HuH-7 (cell line): Measurements from ENCODE around the gene SORT1.
"Not testable (repeated sequence)": the region's sequence is repeated elsewhere in the genome, so short reads cannot be mapped to it uniquely, and the experiment has no call there.

Source experiments
- DNase-seq: peaks from one replicate; pipeline ENCODE4 v3.0.0; 2011; ENCODE audit warnings: low spot score

Gene SORT1

DNA sequence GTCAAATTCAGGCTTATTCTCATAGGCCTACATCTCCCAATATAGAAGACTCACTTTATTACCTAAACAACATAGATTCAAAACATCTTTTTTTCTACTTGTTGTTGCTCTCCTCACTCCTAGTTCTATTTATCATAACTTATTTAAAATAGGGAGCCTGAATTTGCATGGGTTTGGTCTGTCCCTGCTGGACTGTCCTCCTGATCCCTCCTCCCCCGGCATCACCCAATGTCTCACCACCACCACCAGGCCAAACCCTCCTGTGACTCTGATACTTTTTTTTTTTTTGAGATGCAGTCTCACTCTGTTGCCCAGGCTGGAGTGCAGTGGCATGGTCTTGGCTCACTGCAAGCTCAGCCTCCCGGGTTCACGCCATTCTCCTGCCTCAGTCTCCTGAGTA lies 59.1 kb downstream of the SORT1 start:
- no peak for DNase-seq

- DNase-seq: no peak
Measured at GRCh38 chr1:109338091-109338490, 59.6 kb downstream of the SORT1 start.

DNA sequence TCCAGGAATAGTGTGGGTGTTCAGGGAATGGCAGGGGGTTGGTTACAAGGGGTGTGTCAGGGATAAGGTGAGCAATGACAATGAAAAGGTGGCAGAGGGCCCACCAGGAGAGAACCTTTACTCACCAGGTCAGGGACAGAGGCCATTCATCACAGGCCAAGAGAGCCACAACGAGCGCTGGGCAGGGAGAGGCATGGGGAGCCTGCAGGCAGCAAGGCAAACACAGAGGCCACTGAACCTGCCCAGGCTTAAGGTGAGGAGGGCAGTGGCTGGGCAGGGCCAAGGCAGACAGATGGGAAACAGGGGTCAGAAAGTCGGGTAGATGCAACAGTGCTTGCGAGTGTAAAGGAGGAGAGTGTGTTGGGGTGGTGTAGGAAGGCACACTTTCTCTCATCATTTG lies 62.6 kb downstream of the SORT1 start:
- DNase-seq: no peak

DNA sequence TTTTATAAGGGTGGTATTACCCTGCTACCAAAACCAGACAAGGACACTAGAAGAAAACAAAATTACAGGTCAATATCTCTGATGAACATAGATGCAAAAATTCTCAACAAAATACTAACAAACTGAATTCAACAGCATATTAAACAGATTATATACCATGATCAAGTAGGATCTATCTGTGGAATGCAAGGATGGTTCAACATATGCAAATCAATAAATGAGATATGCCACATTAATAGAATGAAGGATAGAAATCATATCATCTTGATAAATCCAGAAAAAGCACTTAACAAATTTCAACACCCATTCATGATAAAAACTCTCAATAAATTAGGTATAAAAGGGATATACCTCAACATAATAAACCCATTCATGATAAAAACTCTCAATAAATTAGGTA lies 66.6 kb downstream of the SORT1 start:
- DNase-seq: no peak

DNA sequence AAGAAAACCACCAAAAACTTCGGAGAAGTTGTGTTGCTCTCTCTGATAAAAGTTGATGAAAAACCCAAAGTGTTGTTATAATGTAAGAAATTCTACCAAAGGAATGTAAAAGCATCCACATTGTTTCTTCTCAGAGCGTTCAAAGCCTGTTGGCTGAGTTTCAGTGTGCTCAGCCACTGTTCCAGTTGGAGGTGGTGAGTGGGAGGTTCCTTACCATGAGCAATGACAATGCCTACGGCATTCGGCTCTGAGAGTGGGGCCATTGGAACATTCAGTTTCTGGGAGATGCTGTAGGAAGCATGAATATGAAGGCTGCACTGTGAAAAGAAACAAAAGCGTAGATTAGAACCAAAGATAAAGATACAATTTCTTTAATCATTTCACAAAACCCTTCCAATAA lies 70.4 kb downstream of the SORT1 start:
- no peak for DNase-seq

GRCh38 chr1:109322974-109323373 lies 74.7 kb downstream of the SORT1 start:
- no peak for DNase-seq

DNA sequence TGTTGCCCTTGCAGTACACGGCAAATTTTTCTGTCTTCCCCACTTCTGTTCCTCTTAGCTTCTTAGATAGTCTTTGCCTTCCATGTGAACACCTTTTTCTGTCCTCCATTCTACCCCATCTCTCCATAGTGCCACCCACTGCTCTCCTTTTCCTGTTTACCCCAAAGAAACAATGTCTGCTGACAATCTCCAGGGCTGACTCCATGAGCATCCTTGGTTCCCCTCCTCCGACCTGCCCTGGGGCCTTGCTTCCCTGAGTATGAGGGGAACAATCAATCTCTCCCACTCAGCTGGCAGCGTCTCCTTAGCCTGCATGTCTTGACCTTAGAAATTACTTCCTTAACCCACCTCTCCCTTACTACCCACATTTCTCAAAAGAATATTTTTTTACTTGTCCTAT lies 78.6 kb downstream of the SORT1 start:
- no peak for DNase-seq

DNA sequence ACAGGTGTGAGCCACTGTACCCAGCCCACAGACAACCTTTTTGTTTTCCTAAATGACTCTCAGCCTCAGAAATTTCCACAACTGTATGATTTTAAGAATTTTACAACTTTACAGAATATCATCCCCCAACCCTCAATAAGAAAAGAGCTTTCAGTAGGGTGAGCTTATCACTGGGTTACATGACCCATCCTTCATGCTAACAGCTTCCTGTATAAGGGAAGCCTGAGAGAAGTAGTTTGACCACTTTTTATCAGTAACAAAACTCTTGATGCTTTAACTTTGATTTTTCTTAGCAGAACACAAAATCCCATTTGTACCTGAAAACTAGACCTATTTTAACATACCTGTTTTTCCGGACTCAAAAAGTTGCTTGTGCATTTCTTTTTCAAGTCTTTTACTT lies 81.2 kb downstream of the SORT1 start:
- DNase-seq: no peak

DNA sequence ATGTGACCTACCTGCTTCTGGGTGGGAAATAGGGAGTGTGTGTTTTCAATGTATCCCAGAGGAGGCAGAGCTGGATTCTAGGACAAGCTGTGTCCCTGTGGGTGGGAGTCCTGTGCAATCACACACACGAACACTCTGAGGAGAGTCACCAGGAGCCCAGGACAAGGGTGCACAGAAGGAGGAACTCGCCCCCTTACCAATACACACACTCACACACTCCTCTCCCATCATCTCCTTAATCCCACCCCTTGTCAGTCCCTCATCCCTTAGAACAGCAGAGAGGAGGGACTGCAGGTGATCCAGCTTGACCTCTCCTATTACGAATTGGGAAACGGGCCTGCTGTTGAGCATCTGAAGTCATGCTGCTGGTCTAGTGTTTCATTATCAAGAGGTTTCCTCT lies 82.4 kb downstream of the SORT1 start:
- DNase-seq: no peak

DNA sequence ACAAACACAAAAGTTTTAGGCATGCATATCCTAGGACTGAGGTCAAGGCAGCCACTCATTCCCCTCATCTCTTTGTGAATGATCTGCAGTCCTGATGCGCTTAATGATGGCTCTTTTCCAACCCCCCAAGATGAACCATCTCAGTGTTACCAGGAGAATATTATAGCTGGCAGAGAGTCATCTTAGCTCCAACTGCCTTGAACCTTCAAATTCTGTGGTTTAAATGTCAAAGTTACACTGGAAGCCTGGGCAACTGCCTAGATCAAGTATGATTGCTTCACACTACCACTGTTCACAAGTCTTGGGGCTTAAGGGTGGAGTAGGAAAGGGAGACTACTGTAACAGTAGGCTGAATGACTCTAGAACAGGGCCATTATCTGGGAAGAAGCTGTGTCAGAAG lies 82.9 kb downstream of the SORT1 start:
- no peak for DNase-seq

DNA sequence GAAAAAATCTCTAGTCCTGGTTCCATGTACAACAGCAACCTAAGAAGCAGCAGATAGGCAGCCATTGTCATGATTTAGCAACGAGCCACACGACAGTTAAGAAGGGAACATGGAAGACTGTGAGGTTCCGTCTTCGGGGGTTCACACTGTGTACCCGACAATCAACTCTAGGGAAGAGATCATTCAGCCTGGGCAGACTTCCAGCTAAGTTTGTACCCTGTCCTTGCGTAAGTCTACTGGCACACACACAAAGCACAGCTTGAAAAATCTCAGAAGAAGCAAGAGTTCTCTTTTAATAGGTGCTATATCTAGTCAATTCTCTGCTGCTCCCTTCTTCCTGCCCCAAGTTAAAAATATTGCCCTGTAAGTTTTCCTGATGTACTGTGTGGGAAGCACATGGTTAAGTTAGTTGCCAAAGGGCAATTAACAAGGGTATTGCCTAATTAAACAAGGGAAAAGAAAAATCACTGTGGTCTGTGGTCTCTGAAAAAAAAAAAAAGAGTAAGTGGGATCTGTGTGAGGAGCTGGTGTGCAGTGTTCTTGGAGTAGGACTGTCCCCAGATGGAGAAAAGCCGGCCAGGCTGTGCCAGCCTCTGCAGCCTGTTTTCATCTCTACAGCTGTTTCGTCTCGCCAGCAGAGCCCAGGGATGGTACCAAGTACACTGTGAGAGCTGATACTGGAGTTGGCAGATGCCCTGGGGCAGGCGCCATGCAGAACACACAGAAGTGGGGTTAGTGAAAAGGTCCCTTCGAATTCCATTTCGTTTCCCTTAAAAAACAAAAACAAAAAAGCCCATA lies 84.5 kb downstream of the SORT1 start:
- no peak for DNase-seq

GRCh38 chr1:109312246-109312645 lies 85.5 kb downstream of the SORT1 start:
- DNase-seq: no peak

- no peak for DNase-seq
Measured at GRCh38 chr1:109309347-109309746, 88.4 kb downstream of the SORT1 start.

DNA sequence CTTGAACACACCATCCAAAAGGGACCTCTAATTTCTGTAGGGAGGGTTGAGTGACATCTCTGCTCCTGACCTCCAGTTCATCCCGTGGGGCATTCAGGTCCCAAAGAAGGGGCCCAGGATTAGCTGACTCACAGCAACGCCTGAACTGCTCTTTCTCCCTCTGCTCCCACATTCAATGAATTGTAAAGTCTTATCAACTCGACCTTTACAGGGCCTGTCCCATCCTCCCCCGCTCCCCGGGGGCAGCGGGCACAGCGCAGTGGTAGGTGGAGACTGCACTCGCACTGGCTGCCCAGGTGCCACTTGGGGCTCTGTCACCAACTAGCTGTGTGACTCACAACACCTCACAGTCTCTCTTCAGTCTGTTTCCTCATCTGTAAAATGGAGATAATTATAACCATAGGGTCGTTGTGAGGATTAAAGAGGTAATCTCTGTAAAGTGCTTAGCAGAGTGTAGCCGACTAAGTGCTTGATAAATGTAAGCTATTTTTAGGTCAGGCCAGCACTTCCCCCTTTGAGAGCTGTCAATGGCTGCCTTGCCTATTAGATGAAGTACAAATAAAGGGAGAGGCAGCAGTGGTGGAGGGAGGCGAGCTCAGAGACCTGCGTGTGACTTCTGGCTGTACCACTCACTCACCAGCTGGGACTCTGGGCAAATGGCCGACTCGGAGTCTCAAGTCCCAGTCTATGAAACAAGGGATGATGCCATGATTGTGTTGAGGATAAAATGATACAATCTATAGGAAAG lies 90.3 kb downstream of the SORT1 start:
- DNase-seq: no peak

- no peak for DNase-seq
Measured at GRCh38 chr1:109306832-109307273, 90.9 kb downstream of the SORT1 start, which contains the start of gene MYBPHL. MYBPHL (minus strand) TSS chr1:109307011; CDS start chr1:109306991, 20 bp downstream.

- DNase-seq: not testable (repeated sequence)
Measured at GRCh38 chr1:109305991-109306390, 91.7 kb downstream of the SORT1 start.

- no peak for DNase-seq
Measured at GRCh38 chr1:109304226-109304920, 93.3 kb downstream of the SORT1 start.

DNA sequence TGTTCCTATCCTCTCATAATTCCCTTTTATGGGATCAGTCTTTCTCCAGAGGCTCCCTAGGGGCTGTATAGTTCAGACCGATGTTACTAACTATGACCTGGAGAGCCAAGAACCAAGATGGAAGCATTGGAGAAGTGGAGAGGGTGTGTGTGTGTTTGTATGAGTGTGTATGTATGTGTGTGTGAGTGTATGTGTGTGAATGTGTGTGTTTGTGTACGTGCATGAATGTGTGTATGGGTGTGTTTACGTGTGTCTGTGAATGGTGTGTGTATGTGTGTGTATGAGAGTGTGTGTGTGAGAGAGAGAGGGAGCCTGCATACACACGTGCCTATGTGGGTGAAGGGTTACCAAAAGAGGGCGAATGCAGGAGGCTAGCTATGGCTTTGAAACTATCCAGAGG lies 95.8 kb downstream of the SORT1 start:
- DNase-seq: no peak

GRCh38 chr1:109300650-109301151 lies 97.0 kb downstream of the SORT1 start:
- DNase-seq: no peak

DNA sequence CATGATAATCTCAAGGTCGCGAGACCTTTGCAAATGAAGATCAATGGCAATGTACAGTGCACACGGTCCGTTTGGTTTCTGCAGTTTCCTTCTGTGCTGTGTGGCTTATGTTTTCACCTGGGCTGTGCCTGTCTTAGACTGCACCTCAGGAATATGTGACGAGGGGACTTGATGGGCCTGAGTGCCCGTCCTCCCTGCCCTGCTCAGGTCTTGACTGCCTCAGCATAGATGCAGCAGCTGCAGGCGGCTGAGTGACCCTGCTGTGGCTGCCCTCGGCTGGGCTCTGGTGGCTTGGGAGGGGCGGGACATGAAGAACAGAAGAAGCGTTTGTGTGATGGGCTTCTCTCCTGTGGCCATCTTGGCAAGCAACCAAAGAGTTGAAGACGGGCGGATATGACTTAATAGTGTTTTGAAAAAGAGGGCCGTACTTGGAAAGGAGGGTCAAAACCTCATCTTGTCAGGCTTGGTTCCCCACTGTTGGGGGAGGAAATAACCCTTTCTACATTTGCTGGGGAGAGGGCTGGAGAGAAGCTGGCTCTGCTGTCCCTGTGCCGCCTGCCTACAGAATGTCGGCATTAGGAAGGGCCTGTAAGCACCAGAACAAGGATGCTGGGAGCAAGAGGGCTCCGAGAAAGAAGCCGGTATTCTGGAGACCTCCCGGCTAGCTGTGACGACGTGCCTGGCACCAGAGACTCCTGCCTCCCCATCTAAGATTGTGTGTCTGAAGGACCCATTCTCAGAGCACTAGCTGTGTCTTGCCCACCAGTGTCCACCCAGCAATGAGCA lies 98.0 kb downstream of the SORT1 start:
- DNase-seq: peak; percentile 27

GRCh38 chr1:109298666-109299557 lies 98.8 kb downstream of the SORT1 start:
- DNase-seq: peak; percentile 23
